Chondrocyte (in vitro differentiated cells): ENCODE data around the gene RUSC2. TPM values are rescaled to one million over a fixed set of nuclear protein-coding genes. Genes with fewer than 3 reads are reported as not detected.

Experiments used
- DNase-seq: peaks from one replicate; pipeline ENCODE4 v3.0.0; 2021; ENCODE audit warnings: mixed read lengths, low spot score
- H3K27ac Mint-ChIP-seq: one replicate; pipeline ENCODE4 v1.8.0; 2021; ENCODE audit warnings: mild to moderate bottlenecking, moderate library complexity, mixed read lengths; ENCODE audit not compliant: unreplicated experiment
- H3K27me3 Mint-ChIP-seq: 2 replicates; pipeline ENCODE4 v1.8.0; 2021; ENCODE audit warnings: low read depth, mixed read lengths
- H3K36me3 Mint-ChIP-seq: 2 replicates; pipeline ENCODE4 v1.8.0; 2021; ENCODE audit warnings: low read depth, mixed read lengths
- H3K4me1 Mint-ChIP-seq: 2 replicates; pipeline ENCODE4 v1.8.0; 2021; ENCODE audit warnings: low read depth, mild to moderate bottlenecking, mixed read lengths
- H3K4me3 Mint-ChIP-seq: one replicate; pipeline ENCODE4 v1.8.0; 2021; ENCODE audit warnings: mild to moderate bottlenecking, moderate library complexity, mixed read lengths; ENCODE audit not compliant: unreplicated experiment
- H3K9me3 Mint-ChIP-seq: 2 replicates; pipeline ENCODE4 v1.8.0; 2021; ENCODE audit warnings: low read depth, mixed read lengths
- CTCF ChIP-seq: fragments of 200-600 bp; sonication (generic); IDR thresholded peaks from 2 replicates; pipeline ENCODE4 v1.5.0; 2021; ENCODE audit warnings: antibody characterized with exemption, mild to moderate bottlenecking, moderate library complexity
- long read RNA-seq: library from polyadenylated mRNA; stranded (forward); transcript quantifications from one replicate; pipeline ENCODE4 v2.0.0, GENCODE V29; 2021
- total RNA-seq: library from RNA; stranded (reverse); gene quantifications from 3 replicates; pipeline ENCODE4 v1.2.1, GENCODE V29; 2021

RUSC2 gene
- total RNA-seq, result 96.3 to 135 TPM (median 107 TPM) in 3 replicates
- long read RNA-seq, full-length matches to known transcripts, result 3 of 58 reads
- long read RNA-seq, partial matches to known transcripts, result 31 of 58 reads
- long read RNA-seq, other reads (novel, unspliced or antisense), result 24 of 58 reads

DNA sequence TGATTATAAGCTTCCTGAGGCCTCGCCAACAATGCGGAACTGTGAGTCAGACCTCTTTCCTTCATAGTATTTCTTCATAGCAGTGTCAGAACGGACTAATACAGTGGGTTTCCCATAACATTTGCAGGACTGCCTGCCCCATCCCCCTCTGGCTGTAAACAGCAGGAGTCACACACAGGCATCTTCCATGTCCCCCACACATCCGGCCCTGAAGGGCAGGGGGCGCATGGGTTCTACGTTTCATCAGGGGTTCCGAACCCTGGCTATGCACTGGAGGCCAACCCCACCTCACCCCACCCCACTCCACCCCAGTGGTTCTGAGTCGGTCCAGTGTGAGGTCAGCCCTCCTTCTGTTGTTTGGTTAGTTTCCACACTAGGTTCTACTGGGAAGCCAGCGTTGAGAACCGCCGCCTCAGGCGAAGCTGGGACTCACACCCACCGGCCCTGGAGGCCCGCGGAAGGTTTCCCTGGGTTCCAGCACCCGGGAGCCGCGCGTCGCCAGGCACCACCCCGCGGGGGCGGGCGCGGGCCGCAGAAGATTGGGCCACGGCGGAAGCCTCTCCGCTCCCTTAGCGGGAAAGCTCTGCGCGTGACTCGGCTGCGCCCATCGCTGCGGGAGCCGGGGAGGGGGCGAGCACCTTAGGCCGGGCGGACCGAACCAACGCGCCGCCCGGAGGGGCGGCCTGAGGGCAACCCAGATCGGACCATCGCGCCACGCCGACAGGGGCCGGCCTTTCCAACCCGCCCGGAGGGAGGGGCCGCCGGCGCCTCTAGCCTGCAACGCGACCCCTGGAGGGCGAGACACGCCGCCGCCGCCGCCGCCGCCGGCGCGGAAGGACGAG is at the start of gene RUSC2:
Gene RUSC2 (plus strand): TSS at position 799 of the 842 bp plus-strand sequence. CDS start 56,411 bp downstream, outside the sequence.
- peaks cover 35% of the 10 kb centered on the region for H3K4me1 Mint-ChIP-seq
- peak within 1 kb of the TSS; percentile 98 for H3K27ac Mint-ChIP-seq
- H3K36me3 Mint-ChIP-seq, result no peaks in the 10 kb centered on the region
- H3K27me3 Mint-ChIP-seq, result no peaks in the 10 kb centered on the region
- peak within 1 kb of the TSS; percentile 97 for H3K4me3 Mint-ChIP-seq
- TF ChIP-seq CTCF, result peak; percentile 77
- DNase-seq, result peak; percentile 95
- peaks cover 4% of the 10 kb centered on the region for H3K9me3 Mint-ChIP-seq

- no peak for TF ChIP-seq CTCF
- no peak overlapping the region for H3K4me3 Mint-ChIP-seq
- peaks cover 17% of the 10 kb centered on the region for H3K4me1 Mint-ChIP-seq
- no peak for DNase-seq
- H3K9me3 Mint-ChIP-seq, result no peaks in the 10 kb centered on the region
- H3K27ac Mint-ChIP-seq, result no peak overlapping the region
- H3K27me3 Mint-ChIP-seq, result peaks cover 5% of the 10 kb centered on the region
- H3K36me3 Mint-ChIP-seq, result no peaks in the 10 kb centered on the region
These were observed 43.9 kb upstream of the RUSC2 start for GRCh38 chr9:35446012-35446411.

DNA sequence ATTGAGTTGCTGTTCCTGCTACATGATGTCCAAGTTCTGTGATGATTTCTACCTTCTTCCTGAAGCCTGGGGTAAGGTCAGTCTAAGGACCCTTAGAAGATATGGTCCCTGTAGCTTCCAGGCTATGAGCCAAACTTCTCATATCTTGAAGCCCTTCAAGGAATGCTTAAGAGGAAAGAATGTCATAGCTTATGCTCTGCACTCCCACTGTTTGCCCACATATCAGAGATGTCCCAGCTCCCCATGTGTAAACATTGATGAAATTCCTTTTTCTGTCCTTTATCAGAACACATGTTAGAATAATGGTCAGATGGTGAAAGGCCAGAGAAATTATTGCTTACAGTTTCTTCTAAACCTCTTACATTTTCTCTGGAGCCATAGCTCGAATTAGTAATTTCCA is 41.4 kb upstream of the RUSC2 start:
- H3K27me3 Mint-ChIP-seq, result peaks cover 18% of the 10 kb centered on the region
- H3K36me3 Mint-ChIP-seq, result no peaks in the 10 kb centered on the region
- TF ChIP-seq CTCF, result no peak
- no peak overlapping the region for H3K27ac Mint-ChIP-seq
- DNase-seq, result no peak
- no peaks in the 10 kb centered on the region for H3K9me3 Mint-ChIP-seq
- no peak overlapping the region for H3K4me3 Mint-ChIP-seq
- H3K4me1 Mint-ChIP-seq, result peaks cover 17% of the 10 kb centered on the region

- peaks cover 5% of the 10 kb centered on the region for H3K36me3 Mint-ChIP-seq
- H3K27me3 Mint-ChIP-seq, result peaks cover 30% of the 10 kb centered on the region
- H3K4me3 Mint-ChIP-seq, result no peak overlapping the region
- peak; percentile 38 for TF ChIP-seq CTCF
- H3K27ac Mint-ChIP-seq, result no peak overlapping the region
- H3K9me3 Mint-ChIP-seq, result peaks cover 8% of the 10 kb centered on the region
- no peak for DNase-seq
- H3K4me1 Mint-ChIP-seq, result peaks cover 13% of the 10 kb centered on the region
These were observed 37.4 kb upstream of the RUSC2 start for GRCh38 chr9:35452481-35452880.

GRCh38 chr9:35453786-35454185 is 36.1 kb upstream of the RUSC2 start:
- H3K27me3 Mint-ChIP-seq, result peaks cover 32% of the 10 kb centered on the region
- H3K36me3 Mint-ChIP-seq, result peaks cover 5% of the 10 kb centered on the region
- H3K27ac Mint-ChIP-seq, result no peak overlapping the region
- TF ChIP-seq CTCF, result no peak
- no peak overlapping the region for H3K4me3 Mint-ChIP-seq
- no peak for DNase-seq
- peaks cover 8% of the 10 kb centered on the region for H3K9me3 Mint-ChIP-seq
- H3K4me1 Mint-ChIP-seq, result peaks cover 5% of the 10 kb centered on the region
